ENCODE results near the gene EIF2A.
"Not testable (repeated sequence)": the region's sequence is repeated elsewhere in the genome, so short reads cannot be mapped to it uniquely, and the experiment has no call there.

EIF2A gene

DNA sequence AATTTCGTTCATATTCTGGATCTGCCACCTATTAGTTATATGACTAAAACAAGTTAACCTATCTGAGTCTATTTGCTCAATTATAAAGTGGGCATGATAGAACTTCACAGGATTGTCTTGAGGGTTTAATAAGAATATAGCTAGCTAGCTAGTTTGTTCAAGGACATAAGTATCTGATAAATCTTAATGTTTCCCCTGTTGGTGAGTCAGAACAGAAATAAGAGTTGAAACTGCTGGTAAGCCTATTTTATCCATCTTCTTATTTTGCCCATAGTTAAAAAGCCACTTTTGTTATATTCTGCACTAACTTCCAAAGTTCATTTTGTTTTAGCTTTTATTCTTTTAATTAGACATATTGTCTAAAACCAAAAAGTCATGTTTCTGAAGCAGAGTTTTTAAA lies 65.9 kb downstream of the EIF2A start:
- WGBS, 2 experiments: 83% methylated on average over 1 of the region's 1 CpG; no CpG with 5 or more reads in 1 of the 2 experiments
- H3K9me3 ChIP-seq (ENCODE audit: control insufficient read depth, low read length): no peaks in the 10 kb centered on the region
- no peak overlapping the region for H3K4me3 ChIP-seq (ENCODE audit: insufficient read depth, low read depth, low read length)
- peaks cover 2% of the 10 kb centered on the region for H3K4me1 ChIP-seq (ENCODE audit: control insufficient read depth, insufficient read depth, low read length)
- peaks cover 11% of the 10 kb centered on the region for H3K36me3 ChIP-seq (ENCODE audit: control insufficient read depth, insufficient read depth, low read length)
- H3K27ac ChIP-seq (ENCODE audit: insufficient read depth, low read depth, low read length, poor library complexity, severe bottlenecking): no peak overlapping the region
- H3K27me3 ChIP-seq (ENCODE audit: control insufficient read depth, insufficient read depth, low read length, poor library complexity, severe bottlenecking): no peaks in the 10 kb centered on the region

DNA sequence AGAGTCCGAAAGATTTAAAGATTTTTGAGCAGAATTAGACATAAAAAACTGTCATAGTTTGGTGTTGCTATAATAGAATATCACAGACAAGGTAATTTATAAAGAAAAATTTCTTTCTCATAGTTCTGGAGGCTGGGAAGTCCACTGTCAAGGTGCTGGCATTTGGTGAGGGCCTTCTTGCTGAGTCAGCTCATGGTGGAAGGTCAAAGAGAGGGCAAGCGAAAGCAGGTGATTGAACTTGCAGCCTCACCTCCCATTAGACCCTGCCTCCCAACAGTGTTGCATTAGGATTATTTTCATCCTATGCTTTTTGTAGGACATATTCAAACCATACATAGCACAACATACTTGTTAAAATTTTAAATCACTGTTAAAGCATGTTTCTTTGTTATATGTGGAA lies 66.4 kb downstream of the EIF2A start:
- Histone ChIP-seq H3K36me3 (ENCODE audit: control insufficient read depth, insufficient read depth, low read length) (peaks cover 11% of the 10 kb centered on the region), H3K9me3 (ENCODE audit: control insufficient read depth, low read length) (no peaks in the 10 kb centered on the region), H3K4me3 (ENCODE audit: insufficient read depth, low read depth, low read length) (no peak overlapping the region), H3K27me3 (ENCODE audit: control insufficient read depth, insufficient read depth, low read length, poor library complexity, severe bottlenecking) (no peaks in the 10 kb centered on the region), H3K4me1 (ENCODE audit: control insufficient read depth, insufficient read depth, low read length) (no peaks in the 10 kb centered on the region), H3K27ac (ENCODE audit: insufficient read depth, low read depth, low read length, poor library complexity, severe bottlenecking) (no peak overlapping the region)
- 92 to 100% methylated on average over 1 of the region's 2 CpGs for WGBS, 2 experiments

DNA sequence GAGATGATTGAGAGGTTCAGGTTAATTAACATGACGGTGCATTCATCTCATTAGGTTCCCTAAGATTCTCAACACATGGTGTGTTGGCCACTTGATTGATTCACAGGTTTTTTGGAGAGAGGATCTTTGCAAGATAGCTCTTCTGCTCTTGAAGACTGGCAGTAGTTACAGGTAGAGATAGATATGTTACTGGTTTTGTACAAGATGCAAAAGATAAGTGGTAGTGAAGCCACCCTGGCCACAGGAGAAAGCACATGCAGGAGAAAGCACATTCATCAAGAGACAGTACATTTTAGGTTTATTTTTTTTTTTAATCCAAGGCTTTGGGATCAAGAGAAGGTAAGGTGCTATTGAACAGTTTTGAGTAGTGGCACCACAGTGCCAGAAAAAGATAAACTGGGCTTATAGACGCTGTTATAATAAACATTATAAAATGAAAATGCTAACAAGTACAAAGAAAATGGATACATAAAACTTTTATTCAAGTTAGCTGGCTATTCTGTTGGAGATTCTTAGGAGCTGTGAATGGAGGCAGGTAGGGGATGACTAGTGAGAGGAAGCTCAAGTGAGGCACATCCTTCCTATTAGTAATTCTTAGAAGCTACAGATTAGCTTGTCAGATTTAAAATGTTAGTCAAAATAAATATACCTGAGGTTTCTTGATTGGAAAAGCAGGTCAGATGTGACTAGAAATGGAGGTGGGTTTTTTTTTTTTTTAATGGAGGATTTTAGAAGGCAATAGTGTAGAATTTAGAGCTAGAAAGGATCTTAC lies 67.3 kb downstream of the EIF2A start:
- Histone ChIP-seq H3K27me3 (ENCODE audit: control insufficient read depth, insufficient read depth, low read length, poor library complexity, severe bottlenecking) (no peaks in the 10 kb centered on the region), H3K36me3 (ENCODE audit: control insufficient read depth, insufficient read depth, low read length) (peaks cover 11% of the 10 kb centered on the region)
- WGBS, 2 experiments: 100% methylated on average over 1 of the region's 2 CpGs

DNA sequence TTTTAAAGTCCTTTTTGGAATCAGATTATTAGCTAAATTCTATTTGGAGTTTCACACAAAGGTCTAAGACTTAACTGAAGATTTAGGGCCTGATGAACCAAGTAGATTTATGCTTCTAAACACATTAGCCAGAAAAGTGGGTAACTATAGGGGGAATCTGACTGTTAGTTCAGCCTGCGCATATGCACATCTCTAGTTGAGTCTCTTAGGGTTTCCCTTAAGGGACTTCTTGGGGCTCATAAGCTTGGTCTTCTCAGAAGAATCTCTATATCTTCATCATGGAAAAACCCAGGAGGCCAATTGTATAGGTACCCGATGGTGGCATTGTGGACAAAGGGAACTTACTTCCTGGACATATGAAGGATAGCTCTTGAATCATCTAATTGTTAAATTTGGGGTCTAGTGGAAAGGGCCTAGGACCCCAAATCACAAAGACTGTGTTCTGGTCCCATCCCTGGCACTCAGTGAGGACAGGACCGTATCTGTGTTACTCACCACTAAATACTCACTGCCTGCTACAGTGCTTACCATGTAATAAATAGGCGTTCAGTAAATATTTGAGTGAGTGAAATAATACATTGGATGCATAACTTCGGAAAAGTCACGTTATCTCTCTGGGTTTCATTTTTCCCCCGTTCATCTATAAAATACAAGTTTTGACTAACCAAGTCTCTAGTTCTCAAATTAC lies 73.6 kb downstream of the EIF2A start:
- WGBS, 2 experiments: 90 to 94% methylated on average over 5 to 7 of the region's 7 CpGs
- no peaks in the 10 kb centered on the region for H3K4me1 ChIP-seq (ENCODE audit: control insufficient read depth, insufficient read depth, low read length)

More for the DNA sequence above, 67.3 kb downstream of the EIF2A start:
- H3K9me3 ChIP-seq (ENCODE audit: control insufficient read depth, low read length): no peaks in the 10 kb centered on the region
- no peak overlapping the region for H3K4me3 ChIP-seq (ENCODE audit: insufficient read depth, low read depth, low read length)
- no peak overlapping the region for H3K27ac ChIP-seq (ENCODE audit: insufficient read depth, low read depth, low read length, poor library complexity, severe bottlenecking)
- H3K4me1 ChIP-seq (ENCODE audit: control insufficient read depth, insufficient read depth, low read length): no peaks in the 10 kb centered on the region

DNA sequence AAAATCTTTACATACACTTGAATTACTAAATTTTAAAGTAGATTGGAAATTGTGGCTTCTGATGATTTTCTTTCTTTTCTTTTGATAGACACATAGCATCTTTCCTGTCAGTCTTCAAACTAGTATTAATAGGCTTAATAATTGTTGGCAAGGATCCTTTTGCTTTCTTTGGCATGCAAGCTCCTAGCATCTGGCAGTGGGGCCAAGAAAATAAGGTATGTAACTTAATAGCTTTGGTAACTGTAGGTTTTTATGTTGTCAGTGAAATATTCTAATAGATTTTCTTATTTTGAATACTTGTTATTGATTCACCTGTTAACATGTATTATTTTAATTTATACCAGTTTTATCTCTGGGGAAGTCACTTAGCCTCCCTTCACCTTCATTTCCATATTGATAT lies 76.4 kb downstream of the EIF2A start:
- H3K4me1 ChIP-seq (ENCODE audit: control insufficient read depth, insufficient read depth, low read length); H3K27ac ChIP-seq (ENCODE audit: insufficient read depth, low read depth, low read length, poor library complexity, severe bottlenecking); H3K9me3 ChIP-seq (ENCODE audit: control insufficient read depth, low read length); H3K27me3 ChIP-seq (ENCODE audit: control insufficient read depth, insufficient read depth, low read length, poor library complexity, severe bottlenecking); H3K4me3 ChIP-seq (ENCODE audit: insufficient read depth, low read depth, low read length): not testable (repeated sequence)
- peaks cover 12% of the 10 kb centered on the region for H3K36me3 ChIP-seq (ENCODE audit: control insufficient read depth, insufficient read depth, low read length)

More for the DNA sequence above, 73.6 kb downstream of the EIF2A start:
- no peak overlapping the region for H3K4me3 ChIP-seq (ENCODE audit: insufficient read depth, low read depth, low read length)
- H3K9me3 ChIP-seq (ENCODE audit: control insufficient read depth, low read length): no peaks in the 10 kb centered on the region
- H3K27me3 ChIP-seq (ENCODE audit: control insufficient read depth, insufficient read depth, low read length, poor library complexity, severe bottlenecking): no peaks in the 10 kb centered on the region
- no peak overlapping the region for H3K27ac ChIP-seq (ENCODE audit: insufficient read depth, low read depth, low read length, poor library complexity, severe bottlenecking)
- peaks cover 4% of the 10 kb centered on the region for H3K36me3 ChIP-seq (ENCODE audit: control insufficient read depth, insufficient read depth, low read length)

DNA sequence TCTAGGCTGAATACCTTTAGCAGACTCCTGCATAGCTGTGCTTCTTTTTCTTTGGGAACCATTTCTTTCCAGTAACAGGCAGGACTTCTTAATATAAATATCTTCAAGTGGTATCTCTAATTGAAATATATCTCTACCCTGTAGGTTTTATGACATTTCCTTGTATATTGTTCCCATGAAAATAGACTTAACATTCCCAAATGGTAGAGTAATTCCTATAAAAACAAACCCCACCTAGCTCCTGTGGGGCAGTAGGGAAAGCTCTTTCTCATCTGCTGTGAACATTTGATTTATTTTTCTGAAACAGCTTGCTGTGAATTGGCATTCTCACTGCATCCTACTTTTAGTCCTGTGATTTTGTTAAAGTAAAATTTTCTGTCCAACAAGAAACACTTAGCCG lies 77.4 kb downstream of the EIF2A start:
- H3K36me3 ChIP-seq (ENCODE audit: control insufficient read depth, insufficient read depth, low read length): peaks cover 12% of the 10 kb centered on the region

DNA sequence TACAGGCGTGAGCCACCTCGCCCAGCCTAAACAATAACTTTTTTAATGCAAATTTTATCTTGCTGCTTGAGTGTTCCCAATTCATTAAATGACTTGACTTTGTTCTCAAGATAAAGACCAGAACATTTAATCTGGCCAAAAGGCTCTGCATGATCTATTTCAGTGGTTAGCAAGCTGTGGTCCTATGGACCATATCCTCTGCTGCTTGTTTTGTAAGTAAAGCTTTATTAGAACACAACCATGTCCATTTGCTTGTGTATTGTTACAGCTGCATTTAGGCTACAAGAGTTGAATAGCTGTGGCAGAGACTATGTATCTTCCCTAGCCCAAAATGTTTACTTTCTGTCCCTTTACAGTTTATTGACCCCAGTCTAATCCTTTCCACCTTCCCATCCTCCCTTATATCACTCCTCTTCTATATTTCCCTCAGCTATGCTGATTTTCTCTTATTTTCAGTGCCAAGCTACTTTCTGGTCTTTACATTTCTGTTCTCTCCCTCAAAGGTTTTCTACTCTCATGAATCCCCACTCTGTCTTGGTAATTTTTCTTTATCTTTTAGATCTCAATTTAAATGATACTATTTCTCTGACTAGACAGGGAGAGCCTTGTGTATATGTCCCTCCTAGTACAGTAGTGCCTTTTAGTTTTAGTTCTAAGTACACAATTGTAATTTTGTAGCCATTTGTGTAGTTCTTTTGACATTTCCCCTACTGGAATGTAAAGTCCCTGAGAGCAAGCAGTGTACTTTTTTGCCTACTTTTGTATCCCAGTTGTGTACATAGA lies 79.8 kb downstream of the EIF2A start:
- Histone ChIP-seq H3K27ac (ENCODE audit: insufficient read depth, low read depth, low read length, poor library complexity, severe bottlenecking) (no peak overlapping the region), H3K27me3 (ENCODE audit: control insufficient read depth, insufficient read depth, low read length, poor library complexity, severe bottlenecking) (no peaks in the 10 kb centered on the region), H3K36me3 (ENCODE audit: control insufficient read depth, insufficient read depth, low read length) (peaks cover 12% of the 10 kb centered on the region), H3K4me1 (ENCODE audit: control insufficient read depth, insufficient read depth, low read length) (no peaks in the 10 kb centered on the region), H3K9me3 (ENCODE audit: control insufficient read depth, low read length) (no peaks in the 10 kb centered on the region), H3K4me3 (ENCODE audit: insufficient read depth, low read depth, low read length) (no peak overlapping the region)
- 83 to 84% methylated on average over 2 of the region's 2 CpGs for WGBS, 2 experiments

More for the DNA sequence above, 77.4 kb downstream of the EIF2A start:
- Histone ChIP-seq H3K4me1 (ENCODE audit: control insufficient read depth, insufficient read depth, low read length) (no peaks in the 10 kb centered on the region), H3K9me3 (ENCODE audit: control insufficient read depth, low read length) (no peaks in the 10 kb centered on the region), H3K27me3 (ENCODE audit: control insufficient read depth, insufficient read depth, low read length, poor library complexity, severe bottlenecking) (no peaks in the 10 kb centered on the region), H3K27ac (ENCODE audit: insufficient read depth, low read depth, low read length, poor library complexity, severe bottlenecking) (no peak overlapping the region), H3K4me3 (ENCODE audit: insufficient read depth, low read depth, low read length) (no peak overlapping the region)
- 100% methylated on average over 1 of the region's 1 CpG for WGBS, 2 experiments

DNA sequence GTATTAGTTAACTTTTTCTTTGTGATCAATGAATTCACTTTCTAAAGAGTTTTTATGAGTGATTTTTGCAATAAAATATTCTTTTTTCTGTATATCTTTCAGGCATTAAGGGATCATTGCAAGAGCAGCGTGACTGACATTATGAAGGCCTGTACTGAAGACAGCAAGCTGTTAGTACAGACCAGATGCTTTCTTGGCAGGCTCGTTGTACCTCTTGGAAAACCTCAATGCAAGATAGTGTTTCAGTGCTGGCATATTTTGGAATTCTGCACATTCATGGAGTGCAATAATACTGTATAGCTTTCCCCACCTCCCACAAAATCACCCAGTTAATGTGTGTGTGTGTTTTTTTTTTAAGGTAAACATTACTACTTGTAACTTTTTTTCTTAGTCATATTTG lies 81.0 kb downstream of the EIF2A start:
- Histone ChIP-seq H3K36me3 (ENCODE audit: control insufficient read depth, insufficient read depth, low read length) (peaks cover 12% of the 10 kb centered on the region), H3K27ac (ENCODE audit: insufficient read depth, low read depth, low read length, poor library complexity, severe bottlenecking) (no peak overlapping the region), H3K4me1 (ENCODE audit: control insufficient read depth, insufficient read depth, low read length) (no peaks in the 10 kb centered on the region), H3K4me3 (ENCODE audit: insufficient read depth, low read depth, low read length) (no peak overlapping the region), H3K27me3 (ENCODE audit: control insufficient read depth, insufficient read depth, low read length, poor library complexity, severe bottlenecking) (no peaks in the 10 kb centered on the region), H3K9me3 (ENCODE audit: control insufficient read depth, low read length) (no peaks in the 10 kb centered on the region)
- WGBS, 2 experiments: 95 to 96% methylated on average over 2 of the region's 2 CpGs

DNA sequence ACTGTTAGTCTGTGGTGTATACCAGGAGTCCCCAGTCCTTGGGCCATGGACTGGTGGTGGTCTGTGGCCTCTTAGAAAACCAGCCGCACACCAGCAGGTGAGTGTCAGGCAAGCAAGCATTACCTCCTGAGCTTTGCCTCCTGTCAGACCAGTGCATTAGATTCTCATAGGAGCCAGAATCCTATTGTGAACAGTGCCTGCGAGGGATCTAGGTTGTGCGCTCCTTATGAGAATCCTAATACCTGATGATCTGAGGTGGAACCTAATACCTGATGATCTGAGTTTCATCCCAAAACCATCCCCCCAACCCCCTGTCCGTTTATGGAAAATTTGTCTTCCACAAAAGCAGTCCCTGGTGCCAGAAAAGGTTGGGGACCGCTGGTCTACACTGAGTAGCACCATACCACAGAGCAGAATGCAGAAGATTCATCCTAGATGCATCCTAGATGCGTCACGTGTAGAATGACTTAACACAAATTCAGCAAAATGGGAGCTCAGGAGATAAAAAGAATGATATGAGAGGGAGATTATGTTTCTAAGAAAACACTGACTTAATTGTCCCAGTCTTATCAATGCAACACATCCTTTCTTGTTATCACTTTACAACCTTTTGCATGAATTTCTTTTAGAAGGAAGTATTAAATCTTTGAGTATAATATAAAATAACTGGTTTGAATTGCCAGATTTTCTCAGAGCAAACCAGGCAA lies 85.1 kb downstream of the EIF2A start:
- no peak overlapping the region for H3K4me3 ChIP-seq (ENCODE audit: insufficient read depth, low read depth, low read length)
- H3K27me3 ChIP-seq (ENCODE audit: control insufficient read depth, insufficient read depth, low read length, poor library complexity, severe bottlenecking): no peaks in the 10 kb centered on the region
- no peaks in the 10 kb centered on the region for H3K9me3 ChIP-seq (ENCODE audit: control insufficient read depth, low read length)
- peaks cover 5% of the 10 kb centered on the region for H3K4me1 ChIP-seq (ENCODE audit: control insufficient read depth, insufficient read depth, low read length)
- peaks cover 4% of the 10 kb centered on the region for H3K36me3 ChIP-seq (ENCODE audit: control insufficient read depth, insufficient read depth, low read length)
- H3K27ac ChIP-seq (ENCODE audit: insufficient read depth, low read depth, low read length, poor library complexity, severe bottlenecking): no peak overlapping the region
- 93 to 94% methylated on average over 7 of the region's 7 CpGs for WGBS, 2 experiments
